Activated CD8-positive, alpha-beta memory T cell treated with anti-CD3 and anti-CD28 coated beads for 4 hours (primary cell): ENCODE measurements around the gene ONECUT1.

ENCODE experiments used
- DNase-seq, 2 donors: peaks; one replicate each; pipeline ENCODE4 v3.0.0-alpha.2; 2020; ENCODE audit warnings: low read depth in 2 of 2

Gene ONECUT1

DNA sequence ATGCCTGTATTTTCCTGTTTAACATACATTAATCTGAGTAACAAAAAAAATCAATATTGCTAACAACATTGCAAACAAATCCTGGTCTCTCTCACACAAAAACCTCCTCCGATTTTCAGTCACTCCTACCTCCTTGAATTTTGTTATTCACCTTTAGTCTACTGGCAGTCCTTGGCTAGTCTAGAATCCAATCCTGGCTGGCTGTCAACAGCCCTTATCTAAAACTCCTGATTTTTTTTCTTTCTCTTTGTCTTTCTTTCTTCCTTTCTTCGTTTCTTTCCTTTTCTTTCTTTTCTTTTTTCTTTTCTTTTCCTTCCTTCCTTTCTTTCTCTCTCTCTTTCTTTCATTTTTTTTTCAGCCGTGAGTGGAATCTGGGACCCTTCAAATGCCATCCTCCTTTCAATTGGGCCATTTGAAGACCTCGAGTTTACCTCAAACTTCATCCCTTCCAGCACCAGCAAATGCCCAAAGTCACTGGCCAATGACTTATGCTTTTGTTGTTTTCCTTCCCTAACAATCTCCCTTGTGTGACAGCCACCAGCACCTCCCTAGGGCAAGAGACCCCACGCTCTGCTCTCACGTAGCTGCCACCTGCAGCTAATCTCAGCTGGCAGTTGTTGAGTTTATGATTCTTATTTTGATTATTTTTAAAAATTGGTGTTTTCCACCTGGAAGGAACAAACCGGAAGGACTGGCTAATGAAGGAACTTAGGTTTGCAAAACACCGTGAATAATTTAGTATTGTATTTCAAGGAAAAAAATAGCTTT, 6.8 kb upstream of the ONECUT1 start:
- no peak for DNase-seq

GRCh38 chr15:52796228-52796521, 6.0 kb upstream of the ONECUT1 start:
- DNase-seq = no peak

DNA sequence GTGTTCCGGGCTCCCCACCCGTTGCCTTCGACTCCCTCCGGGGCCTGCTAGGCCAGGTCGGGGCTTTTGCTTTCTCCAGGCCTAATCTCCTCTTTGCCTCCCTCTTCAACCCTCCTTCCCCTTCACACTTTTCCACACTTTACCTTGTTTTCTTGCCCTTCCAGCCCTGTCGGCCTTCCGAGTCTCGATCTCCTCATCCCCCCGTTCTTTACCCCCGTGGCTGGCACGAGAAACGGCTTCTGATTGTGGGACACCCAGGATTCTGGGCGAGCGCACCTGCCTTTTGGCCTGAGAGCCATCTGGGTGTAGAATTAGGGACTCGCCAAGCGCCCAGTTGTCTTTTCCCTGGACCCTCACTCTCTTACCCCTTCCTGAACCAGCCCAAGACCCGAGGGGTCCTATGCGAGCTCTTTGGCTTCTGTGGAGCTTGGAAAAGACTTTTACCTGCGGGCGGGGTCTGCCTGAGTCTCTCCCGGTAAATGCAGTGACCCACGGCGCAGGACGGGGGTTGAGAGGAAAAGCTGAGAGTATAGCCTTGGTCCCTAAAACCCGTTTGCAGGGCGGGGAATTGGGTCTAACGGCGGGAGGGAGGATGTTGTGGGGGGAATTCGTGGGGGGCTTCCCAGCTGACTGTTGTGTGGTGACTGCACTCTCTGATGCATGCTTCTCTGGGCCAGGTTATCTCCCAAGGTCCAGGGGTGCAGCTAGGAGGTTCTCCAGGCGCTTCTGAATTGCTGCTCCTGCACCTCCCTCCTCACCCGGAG, 5.5 kb upstream of the ONECUT1 start:
- DNase-seq = no peak

GRCh38 chr15:52794665-52795463, 4.7 kb upstream of the ONECUT1 start:
- no peak for DNase-seq

- no peak for DNase-seq
Measured at GRCh38 chr15:52791776-52792175, 1.6 kb upstream of the ONECUT1 start.

DNA sequence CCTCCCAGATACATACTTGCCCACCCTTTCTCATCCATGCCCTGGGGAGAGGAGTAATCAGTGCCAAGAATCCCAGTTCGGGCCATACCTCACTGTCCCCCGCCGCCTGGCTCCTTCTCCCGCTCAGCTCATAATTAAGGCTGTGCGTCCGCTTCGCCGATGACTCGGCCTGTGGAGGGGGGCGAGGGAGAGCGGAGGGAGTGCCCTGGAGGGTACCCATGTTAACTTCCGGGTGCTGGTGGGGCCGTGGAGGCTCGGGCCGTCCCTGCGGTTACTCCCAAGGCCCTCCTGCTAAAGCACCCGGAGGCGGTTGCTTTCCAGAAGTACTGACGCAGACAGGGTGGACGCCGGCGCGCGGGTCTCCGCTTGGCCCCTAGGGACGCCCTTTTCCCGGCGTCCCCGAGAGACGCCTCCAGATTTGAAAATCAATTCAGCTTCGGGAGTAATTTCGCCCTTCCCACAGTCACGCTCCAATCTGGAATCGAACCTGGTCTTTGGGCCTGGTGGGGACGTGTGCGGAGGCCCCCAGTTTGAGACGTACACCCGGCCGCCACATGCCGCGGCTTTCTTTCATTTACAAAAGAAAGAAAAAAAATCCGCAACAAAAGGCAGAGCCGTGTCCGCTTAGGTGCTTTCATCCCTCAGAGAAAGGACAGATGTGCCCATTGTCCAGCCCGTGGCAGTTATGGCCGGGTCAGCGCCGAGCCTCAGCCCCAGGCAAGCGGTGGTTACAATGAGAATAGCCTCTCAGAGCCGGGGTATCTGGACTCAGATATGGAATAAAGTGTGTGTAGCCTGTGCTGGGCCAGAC, 1.0 kb upstream of the ONECUT1 start:
- DNase-seq = no peak

DNA sequence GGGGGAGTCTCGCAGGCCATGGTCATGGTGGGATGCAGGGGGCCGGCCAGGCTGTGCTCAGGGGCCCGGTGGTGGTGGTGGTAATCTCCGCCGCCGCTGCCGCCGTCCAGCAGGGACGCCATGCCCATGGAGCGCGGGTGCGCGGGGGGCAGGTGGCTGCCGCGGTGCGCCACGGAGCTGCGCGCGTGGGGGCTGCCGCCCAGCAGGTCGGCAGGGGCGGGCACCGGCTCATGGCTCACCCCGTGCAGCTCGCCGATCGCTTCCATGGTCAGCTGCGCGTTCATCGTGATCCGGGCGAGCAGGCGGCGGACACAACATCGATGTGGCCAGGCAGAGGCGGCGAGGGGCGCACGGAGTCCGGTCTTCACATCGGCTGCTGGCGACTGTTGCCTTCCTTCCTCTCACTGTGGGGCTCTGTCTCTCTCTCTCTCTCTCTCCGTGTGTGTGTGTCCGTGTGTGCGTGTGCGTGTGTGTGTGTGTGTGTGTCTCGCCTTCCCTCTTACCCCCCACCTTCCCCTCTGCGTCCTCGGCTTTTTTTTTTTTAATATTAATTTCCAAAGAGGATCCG, 451 bp downstream of the ONECUT1 start:
- no peak for DNase-seq

DNA sequence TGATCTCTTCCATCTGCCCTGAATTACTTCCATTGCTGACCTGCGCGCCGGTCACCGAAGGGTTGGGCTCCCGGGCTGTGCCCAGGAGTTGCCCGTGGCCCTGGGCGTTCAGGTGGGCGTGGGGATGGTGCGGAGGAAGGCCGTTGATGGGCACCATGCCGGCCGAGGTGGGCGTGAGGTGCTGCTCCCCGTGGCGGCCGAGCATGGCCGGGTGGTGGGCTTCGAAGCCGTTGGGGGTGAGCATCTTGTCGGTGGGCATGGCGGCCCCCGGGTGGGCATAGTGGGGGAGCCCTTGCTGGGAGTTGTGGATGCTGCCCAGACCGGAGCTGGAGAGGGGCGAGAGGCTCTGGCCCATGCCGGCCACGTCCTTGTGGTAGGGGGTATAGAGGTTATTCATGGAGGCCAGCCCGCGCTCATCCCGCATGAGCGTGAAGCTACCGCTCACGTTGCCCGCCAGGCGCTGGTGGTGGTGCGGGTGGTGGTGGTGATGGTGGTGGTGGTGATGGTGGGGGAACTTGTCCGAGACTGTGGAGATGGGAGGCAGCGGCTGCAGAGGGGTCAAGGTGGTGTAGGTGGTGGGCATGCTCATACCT, 1.0 kb downstream of the ONECUT1 start:
- no peak for DNase-seq

DNA sequence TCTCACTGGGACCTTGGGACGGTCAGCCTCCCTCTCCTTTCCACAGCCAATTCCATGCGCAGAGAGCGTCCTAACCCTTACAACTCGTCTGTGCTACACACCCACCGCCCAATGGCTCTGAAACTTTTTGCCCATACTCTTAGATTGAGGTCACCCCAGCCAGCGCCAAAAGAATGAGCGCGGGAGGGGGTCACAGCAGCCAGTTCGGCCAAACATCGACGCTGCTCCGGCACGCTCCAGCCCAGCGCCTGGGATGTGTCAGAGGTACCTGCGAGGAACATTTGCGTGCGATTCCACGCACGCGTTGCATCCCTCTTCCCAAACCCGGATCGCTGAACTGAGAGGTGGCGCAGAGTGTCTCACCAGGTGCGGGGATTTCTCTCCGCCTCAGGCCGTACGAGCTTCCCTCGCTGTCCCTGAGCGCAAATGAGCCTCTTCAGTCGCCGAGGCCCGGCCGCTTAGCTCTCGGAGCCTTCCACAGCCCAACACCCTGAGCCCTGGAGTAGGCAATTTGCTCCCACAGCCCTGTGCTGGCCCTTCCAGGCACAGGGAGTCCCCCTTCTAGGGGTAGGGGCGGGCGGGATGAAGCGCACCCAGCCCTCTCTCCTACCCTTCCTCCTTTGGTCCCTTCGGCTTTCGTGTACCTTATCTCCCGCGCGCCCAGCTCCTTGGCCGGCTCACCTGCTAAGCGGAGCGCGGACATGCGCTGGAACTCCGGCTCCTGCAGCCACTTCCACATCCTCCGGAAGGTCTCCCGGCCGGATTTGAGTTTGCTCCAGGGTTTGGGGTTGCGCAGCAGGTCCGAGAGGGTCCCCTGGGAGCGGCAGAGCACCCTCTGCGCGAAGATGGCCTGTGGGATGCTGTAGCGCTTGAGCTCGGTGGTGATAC, 1.8 kb downstream of the ONECUT1 start:
- DNase-seq = no peak

DNA sequence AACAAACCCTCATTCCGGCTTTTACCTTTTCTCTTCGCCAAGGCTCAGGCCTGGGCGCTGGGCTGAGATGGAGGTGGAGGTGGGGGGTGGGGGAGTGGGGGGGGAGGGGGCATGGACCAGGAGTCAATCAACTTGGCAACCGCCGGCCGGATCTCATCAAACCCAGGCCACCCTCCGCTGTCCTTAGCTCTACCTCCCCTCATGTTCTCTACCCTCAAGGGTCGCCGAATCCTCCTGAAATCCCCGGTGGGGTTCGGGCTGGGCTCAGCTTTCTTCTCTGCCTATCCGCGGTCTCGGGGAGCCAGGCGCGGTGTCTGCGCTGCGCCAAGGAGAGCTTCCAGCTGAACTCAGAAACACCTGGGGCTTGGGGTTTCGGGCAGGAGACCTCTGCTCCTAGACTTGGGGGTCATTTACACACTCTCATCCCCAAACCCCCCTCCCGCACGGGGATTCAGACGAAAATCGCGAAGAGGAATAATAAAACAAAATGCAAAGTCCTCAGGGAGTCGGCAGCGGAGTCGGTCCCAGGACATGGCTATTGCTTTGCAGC, 2.5 kb downstream of the ONECUT1 start:
- DNase-seq = no peak

DNA sequence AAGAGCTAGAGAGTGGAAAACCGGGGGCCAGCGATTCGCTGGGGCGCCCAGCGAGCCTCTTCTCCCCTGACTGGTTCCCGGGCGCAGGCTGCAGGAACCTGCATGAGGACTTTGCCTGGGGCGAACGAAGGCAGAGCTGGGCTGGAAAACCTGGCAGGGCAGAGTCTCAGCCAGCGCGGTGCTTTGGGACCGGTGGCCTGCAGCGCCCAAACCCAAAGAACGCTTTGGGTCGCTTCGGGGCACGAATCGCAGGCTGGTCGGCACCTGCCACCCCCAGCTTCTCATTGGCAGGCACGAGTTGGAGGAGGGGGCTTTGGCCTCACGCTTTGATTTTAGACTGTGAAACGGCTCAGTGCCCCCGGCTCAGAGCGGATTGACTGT, 3.0 kb downstream of the ONECUT1 start:
- DNase-seq = no peak

DNA sequence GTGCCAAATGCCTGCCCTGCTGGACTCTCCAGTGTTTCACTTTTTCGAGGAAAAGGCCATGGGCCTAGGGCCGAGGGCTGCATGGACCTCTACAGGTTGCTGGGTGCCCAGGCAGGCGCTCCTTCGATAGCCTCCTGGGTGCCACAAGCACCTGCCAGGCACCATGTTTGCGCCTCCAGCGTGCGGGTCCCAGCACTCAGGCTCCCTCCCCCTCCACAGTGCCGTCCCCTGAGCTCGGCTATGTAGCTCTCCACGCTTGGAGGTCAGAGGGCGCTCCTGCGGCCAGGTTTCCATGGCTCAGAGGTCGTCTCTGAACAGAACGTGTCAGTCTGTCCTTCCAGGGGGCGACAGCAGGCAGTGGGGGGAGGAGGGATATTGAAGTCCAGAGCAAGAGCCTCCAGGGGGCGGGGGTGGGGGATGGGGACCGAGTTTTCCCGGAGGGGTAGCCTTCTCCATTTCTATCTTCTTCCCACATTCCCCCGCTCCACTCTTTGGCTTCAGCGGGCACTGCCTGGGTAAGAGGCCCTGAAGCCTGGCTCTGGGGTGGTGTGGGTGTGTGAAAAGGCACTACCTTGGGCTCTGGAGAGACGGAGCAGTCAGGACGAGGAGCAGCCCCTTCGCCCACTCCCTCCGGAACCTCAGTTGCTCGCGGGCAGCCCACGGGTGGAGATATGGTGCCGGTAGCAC, 3.6 kb downstream of the ONECUT1 start:
- DNase-seq = no peak

GRCh38 chr15:52785672-52786406, 4.3 kb downstream of the ONECUT1 start:
- no peak for DNase-seq

DNA sequence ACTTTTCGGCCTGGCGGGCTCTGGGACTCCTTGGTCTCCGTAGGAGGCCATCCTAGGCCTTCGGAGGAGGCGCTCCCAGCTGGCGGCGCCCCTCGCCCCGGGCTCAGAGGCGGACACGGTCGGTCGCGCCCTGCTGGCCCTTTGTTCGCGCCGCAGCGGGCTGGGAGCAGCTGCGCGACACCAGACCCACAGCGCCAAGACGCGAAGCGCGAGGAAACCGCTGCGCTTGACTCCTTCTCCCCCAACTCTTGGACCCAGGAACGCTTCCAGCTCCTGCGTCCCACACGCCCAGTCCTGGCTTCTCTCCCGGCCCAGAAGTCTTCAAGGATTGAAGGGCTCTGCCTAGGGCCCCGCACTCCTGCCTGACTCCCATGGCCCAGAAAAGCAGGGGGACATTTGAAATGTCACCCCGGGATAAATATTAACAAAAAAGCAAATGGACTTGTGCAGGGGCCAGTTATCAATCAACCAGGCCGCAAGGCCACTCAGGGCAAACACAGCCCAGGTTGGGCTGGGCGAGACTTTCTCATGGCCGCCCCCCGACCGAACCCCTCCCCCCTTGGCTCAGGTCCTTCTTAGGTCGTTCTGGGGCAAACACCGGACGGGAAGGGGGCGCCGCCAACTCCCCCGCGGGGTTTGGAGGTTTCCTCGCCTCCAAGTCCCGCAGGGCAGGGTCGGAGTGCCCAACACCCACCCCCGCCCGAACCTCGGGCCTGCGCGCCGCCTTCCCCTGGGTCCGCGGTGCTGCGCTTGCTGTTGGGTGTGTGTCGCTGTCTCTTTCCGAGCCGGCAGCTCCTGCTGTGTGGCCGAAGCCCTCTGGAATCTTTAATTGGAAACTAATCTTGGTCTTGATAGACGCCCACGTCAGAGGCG, 5.1 kb downstream of the ONECUT1 start:
- no peak for DNase-seq

- DNase-seq = no peak
Measured at GRCh38 chr15:52783929-52784798, 6.0 kb downstream of the ONECUT1 start.

GRCh38 chr15:52783191-52783829, 6.8 kb downstream of the ONECUT1 start:
- DNase-seq = no peak
